Right lobe of liver (tissue), 6 donors: ENCODE data around the gene TMED3. TPM values are rescaled to one million over a fixed set of nuclear protein-coding genes. Genes with fewer than 3 reads are reported as not detected.

Source experiments
- ATAC-seq, 4 donors: fragments of 200-7000 bp; cut with Tn5 transposase; one replicate each; pipeline ENCODE4 v1.9.1; 2020; ENCODE audit warnings: mild to moderate bottlenecking in 4 of 4, moderate library complexity in 4 of 4
- DNase-seq, 3 donors: peaks; one replicate each; pipeline ENCODE4 v3.0.0-alpha.2; 2020
- H3K27ac ChIP-seq, 3 donors: fragments of 200-600 bp; one replicate each; pipeline ENCODE4 v1.8.0; 2022
- H3K27me3 ChIP-seq, 2 donors: fragments of 200-600 bp; one replicate each; pipeline ENCODE4 v1.8.0; 2022
- H3K36me3 ChIP-seq, 4 donors: fragments of 200-600 bp; sonication (generic) in 1 of 4; one replicate each; pipeline versions ENCODE4 v1.5.1 to v1.8.0; 2017 to 2022; ENCODE audit warnings: control low read depth in 1 of 4
- H3K4me1 ChIP-seq, 4 donors: fragments of 200-600 bp; sonication (generic) in 1 of 4; one replicate each; pipeline versions ENCODE4 v1.5.1 to v1.8.0; 2017 to 2022; ENCODE audit warnings: control low read depth in 1 of 4
- H3K4me3 ChIP-seq, 3 donors: fragments of 200-600 bp; one replicate each; pipeline ENCODE4 v1.8.0; 2022
- H3K9me3 ChIP-seq, 4 donors: fragments of 200-600 bp; sonication (generic) in 1 of 4; one replicate each; pipeline versions ENCODE4 v1.5.1 to v1.8.0; 2017 to 2022; ENCODE audit warnings: control low read depth in 1 of 4
- CTCF ChIP-seq, 4 donors: fragments of 200-600 bp in 3 of 4; fragments of 450-650 bp in 1 of 4; IDR thresholded peaks; one replicate each; pipeline versions ENCODE4 v1.5.1 to v1.8.0; 2016 to 2022; ENCODE audit warnings: antibody characterized with exemption in 4 of 4, mild to moderate bottlenecking in 2 of 4
- POLR2A ChIP-seq: fragments of 450-650 bp; IDR thresholded peaks from one replicate; pipeline ENCODE4 v1.6.1; 2017; ENCODE audit warnings: antibody characterized with exemption, mild to moderate bottlenecking
- WGBS: methylation state at CpG from one replicate; pipeline ENCODE4 v1.1.6; 2018; ENCODE audit warnings: low coverage, low lambda C conversion rate; ENCODE audit not compliant: insufficient coverage; ENCODE audit errors: missing lambda C conversion rate; 5-methylcytosine and 5-hydroxymethylcytosine counted together
- intact Hi-C, 2 donors: fragments of 100-400 bp; cut with DNase I; formaldehyde crosslinking; loops; one replicate each; pipeline versions ENCODE4 v1.11.2 to v1.14.1; 2022
- total RNA-seq, 6 experiments: library from RNA; depleted of rRNA in 2 of 6; stranded (reverse); fragments of >200 nt in 2 of 6; fragmentation: NEBNext Ultra II Directional in 3 of 6; extraction: Animal tissue kit (Norgen Biotek cat#: 25700) in 3 of 6; gene quantifications; one replicate each; pipeline versions ENCODE4 v1.1.0 to v1.2.4, GENCODE V29; 2016 to 2023
- donor health status: DM: no; HTN: yes; CAD: no.
- donor health status: DM: no; HTN: no; CAD: no.
- donor health status: DM: no; HTN: no; CAD: no.
- donor health status: DM: no; HTN: yes; CAD: no.
- donor health status: DM: no; HTN: yes; CAD: no.

The TMED3 gene
- total RNA-seq, 6 experiments from 2014 or later, result 5.5 to 15.2 (median 8.1) TPM

- H3K27ac ChIP-seq, result no peak overlapping the region
- H3K27me3 ChIP-seq, result no peaks in the 10 kb centered on the region
- intact Hi-C loops, result no loop called here
- ATAC-seq, result no peak
- no CpG with 5 or more reads among the region's 3 CpGs for WGBS
- DNase-seq, result no peak
- H3K9me3 ChIP-seq, result no peaks in the 10 kb centered on the region
- H3K4me3 ChIP-seq, result no peak overlapping the region
- H3K4me1 ChIP-seq, result no peaks in the 10 kb centered on the region
- no peaks in the 10 kb centered on the region for H3K36me3 ChIP-seq
- TF ChIP-seq CTCF (IDR thresholded peaks at IDR 0.05), result no peak
- no peak for TF ChIP-seq POLR2A
Observed at GRCh38 chr15:79358069-79358468, 47.2 kb downstream of the TMED3 start.

DNA sequence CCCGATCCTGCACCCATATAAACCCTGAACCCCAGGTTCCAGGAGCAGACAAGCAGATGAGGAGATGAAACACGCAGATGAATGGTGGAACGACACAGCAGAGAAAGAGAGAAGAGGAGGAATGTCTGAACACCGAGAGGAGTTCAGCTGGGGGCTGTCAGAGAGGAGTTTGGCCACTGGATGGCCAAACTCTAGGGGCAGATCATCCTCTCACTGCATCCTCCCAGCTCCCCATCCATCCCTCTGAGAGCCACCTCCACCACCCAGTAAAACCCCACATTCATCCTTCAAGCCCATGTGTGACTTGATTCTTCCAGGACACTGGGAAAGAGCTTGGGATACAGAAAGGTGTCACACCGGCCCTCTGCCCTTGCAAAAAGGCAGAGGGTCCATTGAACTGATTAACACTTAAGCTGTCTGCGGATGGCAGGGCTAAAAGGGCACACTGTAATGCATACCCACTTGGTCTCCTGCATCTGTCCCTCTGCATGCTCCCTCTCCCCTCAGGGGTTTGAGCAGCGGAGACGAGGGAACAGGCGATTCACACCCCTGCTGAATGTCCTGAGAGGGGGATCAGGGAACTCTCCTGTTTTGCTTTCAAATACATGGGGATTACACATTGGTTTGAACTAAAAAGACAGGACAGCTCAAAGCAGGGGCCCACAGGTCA lies 53.8 kb downstream of the TMED3 start:
- DNase-seq, result no peak
- peak in 1 of 4 donors; percentile 25 for ATAC-seq
- H3K4me1 ChIP-seq, result no peaks in the 10 kb centered on the region
- no peaks in the 10 kb centered on the region for H3K27me3 ChIP-seq
- no peak overlapping the region for H3K27ac ChIP-seq
- H3K36me3 ChIP-seq, result no peaks in the 10 kb centered on the region
- H3K9me3 ChIP-seq, result no peaks in the 10 kb centered on the region
- no peak overlapping the region for H3K4me3 ChIP-seq
- intact Hi-C loops, result no loop called here
- 70% methylated on average over 4 of the region's 9 CpGs for WGBS
- TF ChIP-seq CTCF (IDR thresholded peaks at IDR 0.05), result no peak
- no peak for TF ChIP-seq POLR2A

DNA sequence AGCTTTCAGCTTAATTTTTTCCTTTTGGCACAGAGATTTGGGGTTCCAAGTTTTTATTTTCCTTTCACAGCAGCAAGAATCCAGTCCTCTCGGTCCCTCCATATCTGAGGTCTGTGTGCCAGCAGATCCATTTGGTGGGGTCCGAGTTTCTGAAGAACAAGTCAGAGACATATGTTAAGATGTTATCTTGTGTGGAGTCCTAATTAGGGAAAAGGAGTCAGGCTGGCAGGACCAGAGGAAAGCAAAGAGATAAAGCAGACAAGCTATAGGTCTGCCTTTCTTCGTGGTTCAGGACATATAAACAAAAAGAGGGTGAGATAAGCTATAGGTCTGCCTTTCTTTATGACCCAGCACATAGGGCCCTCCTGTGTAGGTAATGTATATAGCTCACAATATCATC lies 54.9 kb downstream of the TMED3 start:
- intact Hi-C loops, result no loop called here
- no peaks in the 10 kb centered on the region for H3K4me1 ChIP-seq
- no peak for ATAC-seq
- no peak overlapping the region for H3K4me3 ChIP-seq
- H3K27ac ChIP-seq, result no peak overlapping the region
- no peak for DNase-seq
- 46% methylated on average over 3 of the region's 3 CpGs for WGBS
- TF ChIP-seq POLR2A (no peak), CTCF (IDR thresholded peaks at IDR 0.05) (no peak)
- H3K36me3 ChIP-seq, result no peaks in the 10 kb centered on the region
- no peaks in the 10 kb centered on the region for H3K27me3 ChIP-seq
- no peaks in the 10 kb centered on the region for H3K9me3 ChIP-seq

GRCh38 chr15:79366691-79367090 lies 55.8 kb downstream of the TMED3 start:
- WGBS, result 67% methylated on average over 2 of the region's 2 CpGs
- H3K4me3 ChIP-seq, result no peak overlapping the region
- intact Hi-C loops, result no loop called here

More at GRCh38 chr15:79366691-79367090, 55.8 kb downstream of the TMED3 start:
- Histone ChIP-seq H3K4me1 (no peaks in the 10 kb centered on the region), H3K36me3 (no peaks in the 10 kb centered on the region), H3K27ac (no peak overlapping the region), H3K9me3 (no peaks in the 10 kb centered on the region), H3K27me3 (no peaks in the 10 kb centered on the region)
- no peak for DNase-seq
- ATAC-seq, result no peak
- TF ChIP-seq POLR2A (no peak), CTCF (IDR thresholded peaks at IDR 0.05) (no peak)
